Measurements from ENCODE around the gene MORN3. TPM values are rescaled to one million over a fixed set of nuclear protein-coding genes. Genes with fewer than 3 reads are reported as not detected.
"Not testable (repeated sequence)": the region's sequence is repeated elsewhere in the genome, so short reads cannot be mapped to it uniquely, and the experiment has no call there.

Gene MORN3
- total RNA-seq, 6 experiments from 2014 or later = 0.14 to 0.40 (median 0.23) TPM; not detected in 1

DNA sequence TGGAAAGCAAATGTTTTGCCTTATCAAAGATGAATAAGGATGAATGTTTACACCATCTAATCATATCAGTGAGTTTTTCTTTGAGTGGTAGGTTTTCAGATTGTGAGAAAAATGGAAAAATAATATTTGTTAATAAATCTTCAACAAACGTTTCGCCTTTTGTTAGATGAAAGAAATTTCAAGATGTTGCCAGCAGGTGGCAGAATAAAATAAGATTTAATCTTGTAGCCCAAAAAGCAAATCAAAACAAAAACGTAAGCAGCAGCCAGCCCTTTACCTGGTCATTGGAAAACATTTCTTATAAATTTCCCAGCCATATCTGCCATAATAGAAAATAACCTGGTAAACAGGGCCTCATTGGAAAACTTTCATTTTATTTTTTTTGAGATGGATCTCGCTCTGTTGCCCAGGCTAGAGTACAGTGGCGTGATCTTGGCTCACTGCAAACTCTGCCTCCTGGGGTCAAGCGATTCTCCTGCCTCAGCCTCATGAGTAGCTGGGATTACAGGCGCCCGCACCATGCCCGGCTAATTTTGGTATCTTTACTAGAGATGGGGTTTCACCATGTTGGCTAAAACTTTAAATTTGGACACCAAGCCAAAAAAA is 27.7 kb upstream of the MORN3 start:
- Mint-ChIP-seq H3K36me3 (ENCODE audit: low read depth) (no peaks in the 10 kb centered on the region), H3K4me1 (ENCODE audit: low read depth) (no peaks in the 10 kb centered on the region), H3K27me3 (ENCODE audit: insufficient read depth) (no peaks in the 10 kb centered on the region; the same call in 1 of the 2 replicates), H3K9me3 (no peaks in the 10 kb centered on the region), H3K4me3 (no peak overlapping the region), H3K27ac (no peak overlapping the region)
- DNase-seq = peak; percentile 51
- TF ChIP-seq, protein P1, sequence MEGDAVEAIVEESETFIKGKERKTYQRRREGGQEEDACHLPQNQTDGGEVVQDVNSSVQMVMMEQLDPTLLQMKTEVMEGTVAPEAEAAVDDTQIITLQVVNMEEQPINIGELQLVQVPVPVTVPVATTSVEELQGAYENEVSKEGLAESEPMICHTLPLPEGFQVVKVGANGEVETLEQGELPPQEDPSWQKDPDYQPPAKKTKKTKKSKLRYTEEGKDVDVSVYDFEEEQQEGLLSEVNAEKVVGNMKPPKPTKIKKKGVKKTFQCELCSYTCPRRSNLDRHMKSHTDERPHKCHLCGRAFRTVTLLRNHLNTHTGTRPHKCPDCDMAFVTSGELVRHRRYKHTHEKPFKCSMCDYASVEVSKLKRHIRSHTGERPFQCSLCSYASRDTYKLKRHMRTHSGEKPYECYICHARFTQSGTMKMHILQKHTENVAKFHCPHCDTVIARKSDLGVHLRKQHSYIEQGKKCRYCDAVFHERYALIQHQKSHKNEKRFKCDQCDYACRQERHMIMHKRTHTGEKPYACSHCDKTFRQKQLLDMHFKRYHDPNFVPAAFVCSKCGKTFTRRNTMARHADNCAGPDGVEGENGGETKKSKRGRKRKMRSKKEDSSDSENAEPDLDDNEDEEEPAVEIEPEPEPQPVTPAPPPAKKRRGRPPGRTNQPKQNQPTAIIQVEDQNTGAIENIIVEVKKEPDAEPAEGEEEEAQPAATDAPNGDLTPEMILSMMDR (IDR thresholded peaks at IDR 0.05) = peak; percentile 87

GRCh38 chr12:121693155-121693687 is 23.8 kb upstream of the MORN3 start:
- no peak overlapping the region for H3K27ac Mint-ChIP-seq
- H3K9me3 Mint-ChIP-seq = no peaks in the 10 kb centered on the region
- no peaks in the 10 kb centered on the region for H3K36me3 Mint-ChIP-seq (ENCODE audit: low read depth)
- H3K4me1 Mint-ChIP-seq (ENCODE audit: low read depth) = peaks cover 9% of the 10 kb centered on the region
- H3K27me3 Mint-ChIP-seq (ENCODE audit: insufficient read depth) = no peaks in the 10 kb centered on the region
- TF ChIP-seq, protein P1 (IDR thresholded peaks at IDR 0.05) = no peak
- no peak overlapping the region for H3K4me3 Mint-ChIP-seq
- no peak for DNase-seq

GRCh38 chr12:121692744-121693143 is 23.3 kb upstream of the MORN3 start:
- not testable (repeated sequence) for DNase-seq; H3K4me3 Mint-ChIP-seq; H3K36me3 Mint-ChIP-seq (ENCODE audit: low read depth); H3K9me3 Mint-ChIP-seq; H3K27ac Mint-ChIP-seq; H3K4me1 Mint-ChIP-seq (ENCODE audit: low read depth); H3K27me3 Mint-ChIP-seq (ENCODE audit: insufficient read depth)

DNA sequence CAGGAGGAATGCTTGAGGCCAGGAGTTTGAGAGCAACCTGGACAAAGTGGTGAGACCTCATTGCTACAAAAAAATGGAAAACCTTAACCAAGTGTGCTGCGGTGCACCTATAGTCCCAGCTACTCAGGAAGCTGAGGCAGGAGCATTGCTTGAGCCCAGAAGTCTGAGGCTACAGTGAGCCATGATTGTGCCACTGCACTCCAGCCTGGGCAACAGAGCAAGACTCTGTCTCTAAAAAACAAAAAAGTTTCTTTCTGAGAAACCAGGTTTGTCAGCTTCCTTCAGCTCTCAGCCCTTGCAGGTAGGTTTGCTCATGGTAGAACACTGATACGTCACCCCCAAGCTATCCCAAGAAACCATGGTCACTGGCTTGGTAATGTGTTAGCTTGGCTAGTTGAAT is 20.0 kb upstream of the MORN3 start:
- Mint-ChIP-seq H3K4me3 (no peak overlapping the region), H3K4me1 (ENCODE audit: low read depth) (peaks cover 15% of the 10 kb centered on the region), H3K9me3 (no peaks in the 10 kb centered on the region), H3K36me3 (ENCODE audit: low read depth) (no peaks in the 10 kb centered on the region), H3K27ac (no peak overlapping the region), H3K27me3 (ENCODE audit: insufficient read depth) (peaks cover 2% of the 10 kb centered on the region)
- DNase-seq = no peak
- TF ChIP-seq, protein P1 (IDR thresholded peaks at IDR 0.05) = no peak

DNA sequence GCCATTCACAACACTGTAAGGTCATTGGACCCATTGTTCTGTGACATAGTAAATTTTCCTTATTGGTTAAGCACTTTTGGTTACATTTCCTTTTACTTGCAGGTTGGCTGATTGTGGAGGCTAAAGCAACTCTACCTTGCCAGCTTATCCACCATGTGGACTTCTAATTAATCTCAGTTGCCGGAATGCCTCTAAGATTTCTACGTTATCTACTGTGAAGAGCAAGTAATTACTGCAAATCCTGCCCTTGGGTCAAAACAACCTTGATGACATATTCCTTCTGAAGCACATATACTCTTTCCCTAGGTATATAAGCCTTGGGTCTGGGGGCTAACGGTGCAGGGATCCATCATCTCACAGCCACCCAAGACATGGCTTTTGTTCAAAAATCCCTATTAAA is 19.5 kb upstream of the MORN3 start:
- Mint-ChIP-seq H3K36me3 (ENCODE audit: low read depth) (no peaks in the 10 kb centered on the region), H3K9me3 (no peaks in the 10 kb centered on the region), H3K4me1 (ENCODE audit: low read depth) (peaks cover 15% of the 10 kb centered on the region), H3K4me3 (no peak overlapping the region), H3K27me3 (ENCODE audit: insufficient read depth) (peaks cover 2% of the 10 kb centered on the region), H3K27ac (no peak overlapping the region)
- TF ChIP-seq, protein P1 (IDR thresholded peaks at IDR 0.05) = no peak
- no peak for DNase-seq

DNA sequence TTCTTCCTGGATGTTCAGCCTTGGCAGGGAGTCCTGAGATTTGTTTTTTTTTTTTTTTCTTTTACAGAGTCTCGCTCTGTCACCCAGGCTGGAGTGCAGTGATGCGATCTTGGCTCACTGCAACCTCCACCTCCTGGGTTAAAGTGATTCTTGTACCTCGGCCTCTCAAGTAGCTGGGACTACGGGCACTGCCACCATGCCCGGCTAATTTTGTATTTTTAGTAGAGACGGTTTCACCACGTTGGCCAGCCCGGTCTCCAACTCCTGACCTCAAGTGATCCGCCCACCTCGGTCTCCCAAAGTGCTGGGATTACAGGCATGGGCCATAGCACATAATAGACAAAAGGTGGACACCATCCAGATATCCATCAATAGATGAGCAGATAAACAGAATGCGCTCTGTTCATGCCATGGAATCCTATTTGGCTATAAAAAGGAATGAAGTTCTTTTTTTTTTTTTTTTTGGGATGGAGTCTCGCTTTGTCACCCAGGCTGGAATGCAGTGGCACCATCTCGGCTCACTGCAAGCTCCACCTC is 10.3 kb upstream of the MORN3 start:
- not testable (repeated sequence) for H3K36me3 Mint-ChIP-seq (ENCODE audit: low read depth); DNase-seq; H3K9me3 Mint-ChIP-seq; H3K4me3 Mint-ChIP-seq; H3K4me1 Mint-ChIP-seq (ENCODE audit: low read depth); H3K27me3 Mint-ChIP-seq (ENCODE audit: insufficient read depth); H3K27ac Mint-ChIP-seq

All from HFFc6 (cell line).